ENCODE results near the gene EFNA3. TPM values are rescaled to one million over a fixed set of nuclear protein-coding genes. Genes with fewer than 3 reads are reported as not detected.

The EFNA3 gene
- 10.9 TPM for polyA plus RNA-seq (2012; ENCODE audit: insufficient read depth, insufficient read length)

DNA sequence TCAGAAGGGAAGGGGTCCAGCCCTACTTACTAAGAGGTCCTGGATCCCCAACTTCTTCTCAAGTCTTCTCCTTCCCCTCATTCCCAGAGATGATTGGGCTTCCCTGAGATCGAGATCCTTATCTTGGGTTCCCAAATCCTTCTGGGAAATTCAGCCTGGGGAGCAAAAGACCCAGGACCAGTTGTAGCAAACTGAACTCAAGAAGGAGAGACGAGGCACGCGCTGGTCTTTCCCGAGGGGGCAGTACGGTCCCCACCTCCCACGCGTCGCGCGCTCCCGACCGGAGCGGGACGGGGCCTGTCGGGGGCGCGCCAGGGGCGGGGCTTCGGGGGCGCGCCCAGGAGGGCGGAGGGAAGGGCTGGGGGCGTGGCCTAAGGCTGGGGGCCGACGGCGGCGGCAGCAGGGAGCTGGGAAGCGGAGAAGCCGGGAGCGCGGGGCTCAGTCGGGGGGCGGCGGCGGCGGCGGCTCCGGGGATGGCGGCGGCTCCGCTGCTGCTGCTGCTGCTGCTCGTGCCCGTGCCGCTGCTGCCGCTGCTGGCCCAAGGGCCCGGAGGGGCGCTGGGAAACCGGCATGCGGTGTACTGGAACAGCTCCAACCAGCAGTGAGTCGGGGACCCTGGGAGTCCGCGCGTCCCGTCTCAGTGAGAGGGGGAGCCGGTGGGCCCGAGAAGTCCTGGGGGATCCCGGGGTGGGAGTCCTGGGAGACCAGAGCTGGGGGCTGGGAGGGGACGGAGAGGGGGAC lies at the start of gene EFNA3:
EFNA3 (plus strand) TSS at position 369 of the 741 bp plus-strand sequence; CDS start at position 474, 105 bp downstream.
- no peak for DNase-seq (ENCODE audit: low read depth, low spot score)
- H3K4me3 ChIP-seq (ENCODE audit: low read length): peak within 1 kb of the TSS; percentile 48

- H3K4me3 ChIP-seq (ENCODE audit: low read length): no peak overlapping the region
- no peak for DNase-seq (ENCODE audit: low read depth, low spot score)
Observed at GRCh38 chr1:155029513-155030242, 49.0 kb upstream of the EFNA3 start.

DNA sequence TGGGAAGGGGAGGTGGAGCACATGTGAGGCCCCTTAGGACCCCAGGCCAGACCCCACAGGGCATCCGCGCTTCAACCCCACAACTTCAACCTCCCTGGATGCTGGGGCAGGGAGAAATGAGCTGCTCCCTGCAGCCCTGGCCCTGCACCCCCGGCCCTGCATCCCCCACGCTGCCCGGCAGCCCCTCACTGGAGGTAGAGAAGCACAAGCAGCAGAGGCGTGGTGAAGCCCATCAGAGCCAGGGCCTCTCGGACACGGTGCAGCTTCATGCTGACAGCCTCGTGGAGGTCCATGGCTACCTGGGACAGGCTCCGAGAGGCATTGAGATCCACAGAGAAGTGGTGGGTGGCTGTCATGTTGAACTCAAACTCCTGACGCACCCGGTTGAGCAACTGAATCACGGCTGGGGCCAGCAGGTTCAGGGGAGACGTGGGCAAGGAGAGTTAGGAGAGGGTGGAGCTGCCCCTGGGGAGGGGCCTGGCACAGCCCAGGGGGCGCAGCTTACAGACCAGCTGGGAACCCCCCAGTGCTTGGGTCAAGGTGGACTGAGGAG lies 48.3 kb upstream of the EFNA3 start:
- H3K4me3 ChIP-seq (ENCODE audit: low read length): no peak overlapping the region
- DNase-seq (ENCODE audit: low read depth, low spot score): no peak

DNA sequence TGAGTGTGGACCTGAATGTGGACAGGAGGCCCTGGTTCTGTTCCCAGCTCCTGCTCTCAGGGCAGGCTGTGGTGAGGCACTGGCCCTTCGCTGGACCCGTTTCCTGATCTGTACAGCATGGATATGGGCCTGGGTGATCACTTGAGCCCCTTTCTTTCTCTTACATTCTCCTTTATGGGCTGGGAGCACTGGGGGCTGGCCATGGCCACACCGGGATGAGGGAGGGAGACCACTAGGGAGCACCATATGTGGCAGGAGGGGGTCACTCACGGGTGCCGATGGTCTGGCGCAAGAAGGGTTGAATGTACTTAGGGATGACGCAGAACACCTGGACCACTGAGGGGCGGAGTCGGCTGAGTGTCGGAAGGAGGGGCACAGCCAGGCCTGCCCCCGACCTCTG lies 47.7 kb upstream of the EFNA3 start:
- DNase-seq (ENCODE audit: low read depth, low spot score): no peak
- no peak overlapping the region for H3K4me3 ChIP-seq (ENCODE audit: low read length)

- no peak for DNase-seq (ENCODE audit: low read depth, low spot score)
Observed at GRCh38 chr1:155032886-155033285, 45.8 kb upstream of the EFNA3 start.

GRCh38 chr1:155033524-155033923 lies 45.1 kb upstream of the EFNA3 start, which contains the start of the genes DCST1 and DCST2:
TSS of gene DCST1 (plus strand) at chr1:155033824. CDS start at chr1:155034037, 213 bp downstream.
TSS of gene DCST2 (minus strand) at chr1:155033781. CDS start at chr1:155033701, 80 bp downstream.
- DNase-seq (ENCODE audit: low read depth, low spot score): no peak
- no peak within 1 kb of the TSS for H3K4me3 ChIP-seq (ENCODE audit: low read length)

More at GRCh38 chr1:155032886-155033285, 45.8 kb upstream of the EFNA3 start:
- no peak overlapping the region for H3K4me3 ChIP-seq (ENCODE audit: low read length)

- DNase-seq (ENCODE audit: low read depth, low spot score): no peak
- H3K4me3 ChIP-seq (ENCODE audit: low read length): no peak overlapping the region
Observed at GRCh38 chr1:155034318-155035208, 44.1 kb upstream of the EFNA3 start.

GRCh38 chr1:155035936-155036335 lies 42.7 kb upstream of the EFNA3 start:
- H3K4me3 ChIP-seq (ENCODE audit: low read length): no peak overlapping the region
- no peak for DNase-seq (ENCODE audit: low read depth, low spot score)

DNA sequence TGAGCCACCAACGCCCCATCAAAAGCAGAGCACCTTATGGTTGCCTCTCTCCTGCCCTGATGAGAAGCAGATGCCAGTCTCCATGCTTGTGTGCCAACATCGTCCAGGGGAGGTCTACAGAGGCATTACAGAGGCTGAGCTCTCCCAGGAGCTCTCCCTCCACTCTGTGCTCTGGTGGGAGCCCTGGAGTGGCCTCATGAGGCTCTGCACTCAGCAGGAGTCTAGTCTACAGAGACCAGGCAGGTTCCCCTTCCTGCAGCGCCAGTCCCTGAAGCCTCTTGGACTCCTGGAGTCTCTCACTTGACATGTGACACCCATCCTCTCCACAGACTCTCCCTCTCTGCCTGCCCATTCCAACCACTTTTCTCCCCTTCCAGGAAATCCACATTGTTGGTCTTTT lies 41.6 kb upstream of the EFNA3 start:
- no peak for DNase-seq (ENCODE audit: low read depth, low spot score)
- no peak overlapping the region for H3K4me3 ChIP-seq (ENCODE audit: low read length)

DNA sequence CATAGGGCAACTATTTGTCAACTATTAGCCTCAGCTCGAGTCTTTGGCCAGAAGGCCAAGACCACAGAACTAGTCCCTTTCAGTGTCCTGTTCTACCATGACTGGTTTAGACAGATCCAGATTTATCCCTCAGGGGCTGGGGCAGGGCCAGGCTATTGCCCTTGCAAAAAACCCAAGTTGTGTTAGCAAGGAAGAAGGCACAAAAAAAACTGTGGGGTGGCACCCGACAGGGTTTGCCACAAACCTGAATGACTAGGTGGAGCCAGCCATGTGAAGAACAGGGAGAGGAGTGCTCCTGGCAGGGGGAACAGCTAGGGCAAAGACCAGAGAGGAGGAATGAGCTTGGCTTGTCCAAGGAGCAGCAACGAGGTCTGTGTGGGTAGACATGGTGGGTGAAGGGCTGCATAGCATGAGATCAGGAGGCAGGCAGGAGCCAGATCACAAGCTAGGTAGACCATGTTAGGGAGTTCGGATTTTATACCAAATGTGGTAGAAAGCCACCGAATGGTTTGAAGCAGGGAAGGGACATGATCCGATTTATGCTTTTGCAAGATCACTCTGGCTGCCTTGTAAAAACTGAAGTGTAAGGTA lies 40.7 kb upstream of the EFNA3 start:
- H3K4me3 ChIP-seq (ENCODE audit: low read length): no peak overlapping the region
- DNase-seq (ENCODE audit: low read depth, low spot score): no peak

DNA sequence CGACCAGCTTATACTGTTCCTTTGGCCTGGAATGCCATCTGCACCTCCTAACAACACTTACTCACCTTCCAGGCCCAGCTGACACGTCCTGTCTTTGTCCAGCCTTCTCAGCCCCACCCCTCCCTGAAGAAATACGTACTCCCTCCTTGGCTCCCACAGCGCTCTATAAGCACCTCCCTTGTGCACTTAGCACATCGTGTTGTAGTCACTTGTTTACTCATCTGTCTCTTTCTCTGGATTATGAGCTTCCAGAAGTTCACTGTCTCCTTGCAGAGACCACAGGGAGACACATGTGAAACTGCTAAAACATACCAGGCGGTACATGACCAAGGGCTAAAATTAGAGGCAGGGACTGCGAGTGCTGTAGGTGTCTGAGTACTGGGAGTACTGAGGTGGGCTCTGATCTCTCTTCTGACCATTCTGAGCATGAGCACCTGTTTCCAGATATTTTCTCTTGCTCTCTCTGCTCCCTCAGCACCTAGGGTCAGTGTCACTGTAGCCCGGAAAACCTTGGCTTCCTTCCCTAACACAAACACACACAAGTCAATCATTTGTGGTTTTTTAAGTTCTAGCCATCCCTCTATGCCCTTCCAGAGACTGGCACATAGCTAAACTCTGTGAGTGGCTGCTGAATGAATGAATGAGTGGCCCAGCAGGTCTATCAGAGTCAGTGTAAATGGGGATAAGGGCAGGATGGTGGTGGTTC lies 39.9 kb upstream of the EFNA3 start:
- H3K4me3 ChIP-seq (ENCODE audit: low read length): no peak overlapping the region
- no peak for DNase-seq (ENCODE audit: low read depth, low spot score)

- no peak for DNase-seq (ENCODE audit: low read depth, low spot score)
- no peak overlapping the region for H3K4me3 ChIP-seq (ENCODE audit: low read length)
Observed at GRCh38 chr1:155039308-155039669, 39.3 kb upstream of the EFNA3 start.

GRCh38 chr1:155040358-155041093 lies 38.1 kb upstream of the EFNA3 start:
- no peak overlapping the region for H3K4me3 ChIP-seq (ENCODE audit: low read length)
- DNase-seq (ENCODE audit: low read depth, low spot score): no peak

DNA sequence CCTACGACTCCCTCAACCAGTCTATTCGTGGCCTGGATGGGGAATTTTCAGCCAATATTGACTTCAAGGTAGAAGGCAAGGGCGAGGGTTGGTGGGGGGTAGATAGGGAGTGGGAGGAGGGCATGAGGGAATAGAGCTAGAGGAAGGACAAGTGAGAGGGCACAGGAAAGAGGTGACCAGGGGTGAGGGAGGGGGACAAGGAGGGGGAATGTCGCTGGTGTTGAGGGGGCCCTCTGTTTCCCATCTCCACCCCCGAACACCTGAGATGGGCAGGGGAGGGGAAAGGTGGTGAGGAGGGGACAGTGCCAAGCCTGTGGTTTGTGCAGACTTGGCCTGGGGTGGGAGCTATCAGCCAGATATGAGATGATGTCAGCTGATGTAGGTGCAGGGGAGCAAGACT lies 35.8 kb upstream of the EFNA3 start:
- no peak for DNase-seq (ENCODE audit: low read depth, low spot score)

GRCh38 chr1:155043301-155043702 lies 35.3 kb upstream of the EFNA3 start:
- DNase-seq (ENCODE audit: low read depth, low spot score): no peak
- H3K4me3 ChIP-seq (ENCODE audit: low read length): no peak overlapping the region

More for the DNA sequence above, 35.8 kb upstream of the EFNA3 start:
- no peak overlapping the region for H3K4me3 ChIP-seq (ENCODE audit: low read length)

DNA sequence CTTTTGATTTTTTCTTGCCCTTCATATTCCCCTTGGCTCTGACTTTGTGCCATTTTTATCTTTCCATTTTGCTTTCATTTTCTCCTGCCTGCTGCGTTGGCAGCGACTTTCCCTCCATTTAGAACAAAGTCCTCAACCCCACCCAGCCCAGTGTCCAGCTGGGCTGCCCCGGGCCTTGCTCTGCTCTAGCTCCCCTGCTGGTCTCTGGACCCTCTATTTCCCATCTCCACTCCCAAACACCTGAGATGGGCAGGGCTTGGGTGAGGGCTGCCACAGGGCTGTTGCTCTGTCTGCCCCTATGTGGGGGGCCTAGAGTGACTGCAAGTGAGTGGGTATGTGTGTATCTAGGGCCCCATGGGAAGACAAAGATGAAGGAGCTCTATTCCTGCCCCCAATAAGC lies 34.8 kb upstream of the EFNA3 start:
- DNase-seq (ENCODE audit: low read depth, low spot score): no peak
- H3K4me3 ChIP-seq (ENCODE audit: low read length): no peak overlapping the region

DNA sequence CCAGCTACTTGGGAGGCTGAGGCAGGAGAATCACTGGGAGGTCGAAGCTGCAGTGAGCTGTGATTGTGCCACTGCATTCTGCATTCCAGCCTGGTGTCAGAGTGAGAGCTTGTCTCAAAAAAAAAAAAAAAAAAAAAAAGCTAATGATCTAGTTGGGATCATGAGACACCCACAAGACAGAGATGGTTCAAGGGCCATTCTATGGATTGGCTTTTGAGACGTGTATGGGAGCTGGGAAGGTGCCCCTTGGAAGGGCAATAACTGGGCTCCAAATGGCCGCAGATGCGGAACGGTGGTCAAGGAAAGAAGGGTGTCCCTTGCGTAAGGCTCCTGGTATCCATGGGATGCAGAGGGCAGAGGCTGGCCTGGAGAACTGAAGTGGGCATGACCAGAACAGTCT lies 34.3 kb upstream of the EFNA3 start:
- no peak for DNase-seq (ENCODE audit: low read depth, low spot score)
- H3K4me3 ChIP-seq (ENCODE audit: low read length): no peak overlapping the region

All from Jurkat, Clone E6-1 (cell line).